SK-N-MC (cell line): ENCODE data around the gene SRGAP1.
"Not testable (repeated sequence)": the region's sequence is repeated elsewhere in the genome, so short reads cannot be mapped to it uniquely, and the experiment has no call there.

Experiments used
- EZH2 ChIP-seq: fragments of 200-600 bp; sonication (generic); IDR thresholded peaks from one replicate; pipeline ENCODE4 v1.6.1; 2017; ENCODE audit warnings: antibody characterized with exemption
- POLR2AphosphoS5 ChIP-seq: IDR thresholded peaks from 2 replicates; pipeline ENCODE4 v1.6.1; 2012; ENCODE audit warnings: mild to moderate bottlenecking, low read depth, low read length, borderline replicate concordance

- not testable (repeated sequence) for TF ChIP-seq EZH2, POLR2AphosphoS5
Observed at GRCh38 chr12:64195841-64196240, 351.3 kb downstream of the SRGAP1 start.
